Endothelial cell (in vitro differentiated cells): Measurements from ENCODE around the gene RBMS3. TPM values are rescaled to one million over a fixed set of nuclear protein-coding genes. Genes with fewer than 3 reads are reported as not detected.

Experiments
- DNase-seq: peaks from one replicate; pipeline ENCODE4 v3.0.0; 2021; ENCODE audit warnings: low spot score
- H3K27ac Mint-ChIP-seq: one replicate; pipeline ENCODE4 v1.8.0; 2021; ENCODE audit warnings: mixed read lengths, inconsistent platforms; ENCODE audit not compliant: unreplicated experiment
- H3K27me3 Mint-ChIP-seq: one replicate; pipeline ENCODE4 v1.8.0; 2021; ENCODE audit warnings: mild to moderate bottlenecking, moderate library complexity, mixed read lengths, inconsistent platforms; ENCODE audit not compliant: unreplicated experiment
- H3K36me3 Mint-ChIP-seq: one replicate; pipeline ENCODE4 v1.8.0; 2021; ENCODE audit warnings: mild to moderate bottlenecking, low read depth, mixed read lengths, inconsistent platforms; ENCODE audit not compliant: unreplicated experiment
- H3K4me1 Mint-ChIP-seq: one replicate; pipeline ENCODE4 v1.8.0; 2021; ENCODE audit warnings: mild to moderate bottlenecking, mixed read lengths, inconsistent platforms; ENCODE audit not compliant: unreplicated experiment
- H3K4me3 Mint-ChIP-seq: one replicate; pipeline ENCODE4 v1.8.0; 2021; ENCODE audit warnings: mild to moderate bottlenecking, mixed read lengths, inconsistent platforms; ENCODE audit not compliant: unreplicated experiment
- H3K9me3 Mint-ChIP-seq: one replicate; pipeline ENCODE4 v1.8.0; 2021; ENCODE audit warnings: mixed read lengths, inconsistent platforms; ENCODE audit not compliant: unreplicated experiment
- total RNA-seq: library from RNA; stranded (reverse); fragmentation: NEBNext Ultra II Directional; extraction: Animal tissue kit (Norgen Biotek cat#: 25700); gene quantifications from one replicate; pipeline ENCODE4 v1.2.1, GENCODE V29; 2021; ENCODE audit not compliant: unreplicated experiment
- TF ChIP-seq, protein P1 (sequence below): fragments of 200-600 bp; sonication (generic); IDR thresholded peaks from one replicate; pipeline ENCODE4 v1.5.0; 2021; ENCODE audit warnings: antibody characterized with exemption; ENCODE audit not compliant: unreplicated experiment

RBMS3 gene
- total RNA-seq, 1 donor from 2014 or later = 30.9 TPM

- Mint-ChIP-seq H3K36me3 (no peaks in the 10 kb centered on the region), H3K9me3 (no peaks in the 10 kb centered on the region), H3K27ac (peak overlapping the region; percentile 90), H3K4me3 (no peak overlapping the region), H3K4me1 (peaks cover 20% of the 10 kb centered on the region), H3K27me3 (no peaks in the 10 kb centered on the region)
- TF ChIP-seq, protein P1, sequence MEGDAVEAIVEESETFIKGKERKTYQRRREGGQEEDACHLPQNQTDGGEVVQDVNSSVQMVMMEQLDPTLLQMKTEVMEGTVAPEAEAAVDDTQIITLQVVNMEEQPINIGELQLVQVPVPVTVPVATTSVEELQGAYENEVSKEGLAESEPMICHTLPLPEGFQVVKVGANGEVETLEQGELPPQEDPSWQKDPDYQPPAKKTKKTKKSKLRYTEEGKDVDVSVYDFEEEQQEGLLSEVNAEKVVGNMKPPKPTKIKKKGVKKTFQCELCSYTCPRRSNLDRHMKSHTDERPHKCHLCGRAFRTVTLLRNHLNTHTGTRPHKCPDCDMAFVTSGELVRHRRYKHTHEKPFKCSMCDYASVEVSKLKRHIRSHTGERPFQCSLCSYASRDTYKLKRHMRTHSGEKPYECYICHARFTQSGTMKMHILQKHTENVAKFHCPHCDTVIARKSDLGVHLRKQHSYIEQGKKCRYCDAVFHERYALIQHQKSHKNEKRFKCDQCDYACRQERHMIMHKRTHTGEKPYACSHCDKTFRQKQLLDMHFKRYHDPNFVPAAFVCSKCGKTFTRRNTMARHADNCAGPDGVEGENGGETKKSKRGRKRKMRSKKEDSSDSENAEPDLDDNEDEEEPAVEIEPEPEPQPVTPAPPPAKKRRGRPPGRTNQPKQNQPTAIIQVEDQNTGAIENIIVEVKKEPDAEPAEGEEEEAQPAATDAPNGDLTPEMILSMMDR = no peak
- DNase-seq = no peak
Measured at GRCh38 chr3:30020380-30020779, 739.5 kb downstream of the RBMS3 start.

GRCh38 chr3:30024466-30024865, 743.6 kb downstream of the RBMS3 start:
- Mint-ChIP-seq H3K27me3 (no peaks in the 10 kb centered on the region), H3K9me3 (no peaks in the 10 kb centered on the region), H3K36me3 (no peaks in the 10 kb centered on the region), H3K27ac (no peak overlapping the region), H3K4me1 (peaks cover 6% of the 10 kb centered on the region), H3K4me3 (no peak overlapping the region)
- TF ChIP-seq, protein P1 = no peak
- no peak for DNase-seq

DNA sequence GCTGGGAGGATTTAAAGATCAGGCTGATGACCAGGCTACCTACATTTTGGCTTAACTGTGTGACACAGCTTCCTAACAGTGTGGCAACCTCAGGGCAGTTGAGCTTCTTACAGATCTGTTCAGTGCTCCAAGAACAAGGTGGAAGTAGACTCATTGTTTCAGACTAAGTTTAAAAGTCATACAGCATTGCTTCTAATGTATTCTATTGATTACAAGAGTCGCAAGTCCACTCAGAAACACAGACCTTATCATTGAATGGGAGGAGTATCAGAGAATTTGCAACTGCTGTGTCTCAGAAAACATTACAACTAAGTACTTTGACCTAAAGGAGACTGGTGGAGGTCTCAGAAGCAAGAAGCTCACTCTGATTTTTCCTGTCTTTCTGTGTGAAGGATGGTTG, 746.0 kb downstream of the RBMS3 start:
- no peaks in the 10 kb centered on the region for H3K4me1 Mint-ChIP-seq
- TF ChIP-seq, protein P1 = no peak
- no peaks in the 10 kb centered on the region for H3K27me3 Mint-ChIP-seq
- no peak for DNase-seq
- H3K36me3 Mint-ChIP-seq = no peaks in the 10 kb centered on the region
- H3K9me3 Mint-ChIP-seq = no peaks in the 10 kb centered on the region
- H3K27ac Mint-ChIP-seq = no peak overlapping the region
- no peak overlapping the region for H3K4me3 Mint-ChIP-seq

DNA sequence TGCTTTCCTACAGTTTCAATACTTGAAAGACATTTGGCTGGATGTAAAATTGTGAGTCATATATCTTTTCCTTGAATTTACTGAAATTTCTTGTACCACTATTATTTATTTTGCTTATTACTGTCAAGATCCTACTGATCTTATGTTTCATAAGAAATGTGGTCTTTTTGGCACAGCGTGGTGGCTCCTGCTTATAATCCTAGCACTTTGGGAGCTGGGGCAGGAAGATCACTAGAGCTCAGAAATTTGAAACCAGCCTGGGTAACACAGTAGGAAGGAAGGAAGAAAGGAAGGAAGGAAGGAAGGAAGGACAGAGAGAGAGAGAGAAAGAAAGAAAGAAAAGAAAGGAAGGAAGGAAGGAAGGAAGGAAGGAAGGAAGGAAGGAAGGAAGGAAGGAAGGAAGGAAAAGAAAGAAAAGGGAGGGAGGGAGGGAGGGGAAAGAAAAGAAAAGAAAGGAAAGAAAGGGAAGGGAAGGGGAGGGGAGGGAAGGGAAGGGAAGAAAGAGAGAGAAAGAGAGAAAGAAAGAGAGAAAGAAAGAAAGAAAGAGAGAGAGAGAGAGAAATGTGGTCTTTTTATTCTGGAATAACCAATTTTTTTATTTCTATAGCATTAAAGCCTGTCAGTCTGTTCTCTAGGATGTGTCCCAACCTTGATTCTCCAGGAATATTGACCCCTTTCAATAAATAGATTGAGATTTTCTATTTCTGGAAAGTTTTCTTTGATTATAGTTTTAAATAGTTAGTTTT, 753.5 kb downstream of the RBMS3 start:
- Mint-ChIP-seq H3K27me3 (peaks cover 2% of the 10 kb centered on the region), H3K27ac (no peak overlapping the region), H3K4me3 (no peak overlapping the region), H3K4me1 (no peaks in the 10 kb centered on the region), H3K36me3 (no peaks in the 10 kb centered on the region), H3K9me3 (no peaks in the 10 kb centered on the region)
- no peak for DNase-seq
- TF ChIP-seq, protein P1 = no peak

GRCh38 chr3:30035935-30036567, 755.2 kb downstream of the RBMS3 start:
- H3K9me3 Mint-ChIP-seq = no peaks in the 10 kb centered on the region
- peaks cover 2% of the 10 kb centered on the region for H3K27me3 Mint-ChIP-seq
- no peak for DNase-seq
- H3K27ac Mint-ChIP-seq = no peak overlapping the region
- H3K36me3 Mint-ChIP-seq = no peaks in the 10 kb centered on the region
- peaks cover 8% of the 10 kb centered on the region for H3K4me1 Mint-ChIP-seq
- H3K4me3 Mint-ChIP-seq = no peak overlapping the region
- TF ChIP-seq, protein P1 = no peak
